ENCODE results near the gene ITPR1.

The ITPR1 gene

DNA sequence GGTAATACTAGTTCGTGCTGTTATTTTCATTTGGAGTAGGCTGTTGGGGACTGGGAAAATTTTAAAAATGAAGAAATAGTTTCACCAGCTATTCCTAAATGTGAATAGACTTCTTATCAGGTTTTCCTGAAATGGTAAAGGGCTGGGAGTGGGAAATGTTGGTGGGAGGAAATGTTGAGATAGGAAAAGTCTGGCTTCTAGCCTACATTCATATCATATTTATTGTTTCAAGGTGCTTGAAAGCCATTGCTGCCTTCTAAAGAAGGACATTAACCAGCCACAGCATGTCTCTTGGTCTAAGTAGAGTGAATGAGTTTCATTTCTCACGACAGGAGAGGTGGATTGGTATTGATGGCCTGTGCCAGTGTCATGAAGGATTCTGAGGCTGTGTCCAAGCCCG, 288.9 kb downstream of the ITPR1 start:
- DNase-seq (ENCODE audit: low spot score) = no peak

- no peak for DNase-seq (ENCODE audit: low spot score)
Measured at GRCh38 chr3:4785551-4785950, 292.4 kb downstream of the ITPR1 start.

- DNase-seq (ENCODE audit: low spot score) = no peak
Measured at GRCh38 chr3:4786431-4786830, 293.3 kb downstream of the ITPR1 start.

DNA sequence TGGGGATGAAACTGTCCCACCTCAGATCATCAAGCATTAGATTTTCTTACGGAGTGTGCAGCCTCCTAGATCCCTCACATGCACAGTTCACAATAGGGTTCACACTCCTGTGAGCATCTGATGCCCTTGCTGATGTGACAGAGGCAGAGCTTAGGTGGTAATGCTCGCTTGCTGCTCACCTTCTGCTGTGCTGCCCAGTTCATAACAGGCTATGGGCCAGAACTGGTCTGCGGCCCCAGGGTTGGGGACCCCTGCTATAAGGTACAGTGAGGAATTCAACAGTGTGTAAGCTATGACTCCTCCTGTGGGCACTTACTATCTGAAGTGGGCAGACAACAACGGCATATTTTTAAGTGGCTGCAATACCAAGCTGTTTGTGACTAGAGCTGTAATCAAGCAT, 298.2 kb downstream of the ITPR1 start:
- no peak for DNase-seq (ENCODE audit: low spot score)

DNA sequence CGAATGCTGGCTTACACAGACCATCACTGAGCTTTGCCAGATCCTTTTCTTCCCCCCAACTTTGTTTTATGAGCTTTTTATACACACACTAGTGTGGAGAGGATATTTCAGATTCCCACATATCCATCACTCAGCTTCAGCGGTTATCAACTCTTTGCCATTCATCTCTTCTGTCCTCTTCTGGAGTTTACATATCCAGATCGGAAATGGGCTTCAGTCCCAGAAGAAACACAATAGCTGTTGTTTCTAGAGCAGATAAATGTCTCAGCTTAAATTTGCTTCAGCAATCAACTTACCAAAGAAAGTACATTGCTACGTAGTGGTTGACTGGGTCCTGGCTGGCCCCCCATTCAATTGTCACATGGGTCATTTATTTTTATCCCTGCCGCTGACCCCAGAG, 300.2 kb downstream of the ITPR1 start:
- DNase-seq (ENCODE audit: low spot score) = no peak

DNA sequence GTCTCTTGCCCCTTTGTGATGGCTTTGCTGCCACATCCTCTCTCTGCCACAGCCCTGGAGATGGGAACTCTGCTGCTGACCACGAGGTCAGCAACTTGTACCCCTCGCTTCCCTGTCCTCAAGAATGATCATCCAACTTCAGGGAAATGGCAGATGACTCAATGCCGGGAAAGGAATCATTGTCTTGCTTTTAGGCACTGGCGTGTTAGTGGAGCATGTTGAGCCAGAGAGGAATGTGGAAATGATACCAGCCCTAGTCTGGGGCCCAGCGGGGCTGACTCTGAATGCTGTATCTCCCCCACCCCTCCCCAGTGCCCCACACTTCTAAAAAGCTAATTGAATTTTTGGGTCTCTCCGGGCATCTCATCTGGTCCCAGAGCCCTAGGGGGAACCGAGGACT, 301.2 kb downstream of the ITPR1 start:
- DNase-seq (ENCODE audit: low spot score) = no peak

- DNase-seq (ENCODE audit: low spot score) = no peak
Measured at GRCh38 chr3:4794798-4795197, 301.6 kb downstream of the ITPR1 start.

- no peak for DNase-seq (ENCODE audit: low spot score)
Measured at GRCh38 chr3:4795905-4796304, 302.8 kb downstream of the ITPR1 start.

- DNase-seq (ENCODE audit: low spot score) = no peak
Measured at GRCh38 chr3:4797201-4797705, 304.1 kb downstream of the ITPR1 start.

DNA sequence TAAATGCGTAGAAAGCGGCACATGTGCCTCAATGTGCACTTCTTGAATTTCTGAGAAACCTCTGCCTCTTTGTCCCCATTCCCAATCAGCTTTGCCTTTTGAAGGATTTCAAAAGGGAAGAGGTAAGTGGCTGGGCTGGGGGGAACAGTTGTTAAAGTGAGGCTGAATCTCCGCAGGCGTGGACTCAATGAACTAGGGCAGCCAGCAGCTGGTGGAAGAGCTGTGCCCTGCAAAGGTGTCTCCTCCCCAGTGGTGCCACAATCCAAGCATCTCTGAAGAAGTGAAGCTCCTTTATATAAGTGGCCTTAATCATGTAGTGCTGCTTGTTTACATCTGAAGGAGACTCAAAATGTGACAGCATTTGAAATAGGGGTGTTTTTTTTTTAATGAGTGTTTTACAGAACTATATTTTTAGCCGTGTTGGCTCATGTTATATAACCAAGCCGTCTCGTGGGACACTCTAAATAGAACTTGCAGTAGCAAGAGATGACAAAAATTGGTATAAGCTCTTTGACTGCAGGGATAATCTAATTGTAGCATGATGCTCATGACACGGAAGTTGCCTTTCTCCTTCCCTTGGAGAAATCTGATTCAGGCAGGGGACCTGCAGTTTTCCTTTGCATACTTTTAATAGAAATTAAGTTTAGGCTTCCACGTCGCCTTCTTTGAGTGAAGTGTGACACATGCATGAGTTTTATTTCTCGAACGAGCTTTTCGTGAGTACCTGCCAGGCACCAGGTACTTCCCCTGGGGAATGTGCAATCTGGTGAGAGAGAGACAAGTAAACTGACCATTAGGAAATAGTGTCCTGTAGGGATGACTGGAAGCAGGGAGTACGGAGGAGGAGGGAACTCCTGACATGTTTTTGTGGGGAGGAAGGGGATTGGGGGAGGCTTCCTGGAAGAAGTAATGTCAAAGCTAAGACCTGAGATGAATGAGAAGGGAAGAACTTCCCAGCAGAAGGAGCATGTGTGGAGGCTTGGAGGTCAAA, 306.4 kb downstream of the ITPR1 start:
- DNase-seq (ENCODE audit: low spot score) = no peak

DNA sequence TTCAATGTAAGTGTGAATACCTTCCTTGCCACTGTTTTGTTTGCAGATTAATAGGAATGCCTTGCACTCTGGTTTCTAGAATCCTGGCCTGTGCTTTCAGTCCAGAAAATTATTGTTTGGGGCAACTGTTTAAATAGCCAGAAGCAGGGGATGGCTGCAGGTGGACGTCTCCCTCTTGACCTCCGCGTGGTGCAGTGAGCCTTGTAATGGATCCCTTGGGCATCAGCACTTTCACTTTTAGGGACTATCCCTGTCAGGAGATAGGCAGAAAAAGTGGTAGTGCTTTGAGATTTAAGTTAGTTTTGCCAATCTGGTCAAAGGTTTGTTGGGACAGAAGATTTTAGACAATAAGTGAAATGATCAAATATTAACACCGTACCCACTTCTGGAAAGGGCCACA, 307.4 kb downstream of the ITPR1 start:
- DNase-seq (ENCODE audit: low spot score) = no peak

DNA sequence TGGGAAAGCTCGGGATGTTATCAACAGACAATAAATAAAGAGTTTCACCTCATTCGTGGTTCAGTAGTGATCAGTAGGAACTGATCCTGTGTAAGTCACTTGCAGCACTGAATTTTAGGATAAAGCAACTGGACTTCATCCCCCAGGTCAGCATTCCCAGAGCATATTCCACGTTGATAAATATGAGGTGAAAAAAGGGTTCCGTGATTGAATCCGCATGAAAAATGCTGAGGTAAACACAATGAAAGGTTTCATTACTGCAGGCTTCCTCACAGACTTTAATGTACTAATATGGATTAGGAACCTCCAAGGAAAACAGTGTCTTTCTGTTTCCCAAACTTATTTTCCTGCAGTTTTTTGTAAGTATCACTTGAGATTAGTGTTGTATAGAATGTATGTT, 308.7 kb downstream of the ITPR1 start:
- no peak for DNase-seq (ENCODE audit: low spot score)

- DNase-seq (ENCODE audit: low spot score) = no peak
Measured at GRCh38 chr3:4802903-4803302, 309.8 kb downstream of the ITPR1 start.

DNA sequence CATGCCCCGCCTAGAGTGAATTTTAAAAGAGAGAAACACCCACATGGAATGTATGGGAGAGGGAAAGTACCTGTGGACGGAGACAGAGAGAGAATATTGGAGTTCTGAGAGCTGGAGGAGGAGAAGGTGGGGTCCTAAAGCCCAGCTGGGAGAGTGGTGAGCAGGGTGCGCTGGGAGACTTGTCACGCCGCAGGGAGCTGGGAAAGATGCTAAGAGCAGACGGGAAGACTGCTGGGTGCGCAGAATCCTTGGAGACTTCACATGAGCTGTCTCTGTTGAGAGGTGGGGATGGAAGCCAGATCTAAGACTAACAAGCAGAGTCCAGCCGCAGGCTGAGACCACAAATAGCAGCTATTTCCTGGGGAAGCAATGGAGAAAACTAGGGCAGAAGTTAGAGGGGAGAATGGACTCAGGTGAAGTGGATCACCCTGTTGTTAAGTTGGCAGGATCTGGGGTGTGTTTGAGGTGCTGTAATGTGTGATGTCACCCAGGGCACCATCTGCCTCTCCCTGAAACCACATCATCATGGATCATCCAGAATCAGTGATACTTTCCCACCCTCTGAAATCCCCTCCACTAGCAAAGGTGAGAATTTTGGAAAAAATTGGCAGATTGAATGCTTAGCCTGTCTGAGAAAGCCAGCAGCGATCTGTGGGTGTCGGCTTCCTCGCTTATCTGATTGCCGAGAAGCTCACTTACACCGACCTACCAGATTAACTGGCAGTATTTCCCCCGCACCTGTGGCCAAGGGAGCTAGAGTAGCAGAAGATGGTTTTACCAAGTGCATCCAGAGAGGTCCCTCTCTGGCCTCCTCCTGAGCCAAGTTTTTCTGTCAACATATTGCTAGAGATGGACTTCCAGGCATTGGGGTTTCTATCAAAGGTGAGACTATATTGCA, 311.3 kb downstream of the ITPR1 start:
- DNase-seq (ENCODE audit: low spot score) = no peak

- DNase-seq (ENCODE audit: low spot score) = no peak
Measured at GRCh38 chr3:4805662-4806061, 312.5 kb downstream of the ITPR1 start.

GRCh38 chr3:4806535-4807108, 313.5 kb downstream of the ITPR1 start:
- DNase-seq (ENCODE audit: low spot score) = no peak

DNA sequence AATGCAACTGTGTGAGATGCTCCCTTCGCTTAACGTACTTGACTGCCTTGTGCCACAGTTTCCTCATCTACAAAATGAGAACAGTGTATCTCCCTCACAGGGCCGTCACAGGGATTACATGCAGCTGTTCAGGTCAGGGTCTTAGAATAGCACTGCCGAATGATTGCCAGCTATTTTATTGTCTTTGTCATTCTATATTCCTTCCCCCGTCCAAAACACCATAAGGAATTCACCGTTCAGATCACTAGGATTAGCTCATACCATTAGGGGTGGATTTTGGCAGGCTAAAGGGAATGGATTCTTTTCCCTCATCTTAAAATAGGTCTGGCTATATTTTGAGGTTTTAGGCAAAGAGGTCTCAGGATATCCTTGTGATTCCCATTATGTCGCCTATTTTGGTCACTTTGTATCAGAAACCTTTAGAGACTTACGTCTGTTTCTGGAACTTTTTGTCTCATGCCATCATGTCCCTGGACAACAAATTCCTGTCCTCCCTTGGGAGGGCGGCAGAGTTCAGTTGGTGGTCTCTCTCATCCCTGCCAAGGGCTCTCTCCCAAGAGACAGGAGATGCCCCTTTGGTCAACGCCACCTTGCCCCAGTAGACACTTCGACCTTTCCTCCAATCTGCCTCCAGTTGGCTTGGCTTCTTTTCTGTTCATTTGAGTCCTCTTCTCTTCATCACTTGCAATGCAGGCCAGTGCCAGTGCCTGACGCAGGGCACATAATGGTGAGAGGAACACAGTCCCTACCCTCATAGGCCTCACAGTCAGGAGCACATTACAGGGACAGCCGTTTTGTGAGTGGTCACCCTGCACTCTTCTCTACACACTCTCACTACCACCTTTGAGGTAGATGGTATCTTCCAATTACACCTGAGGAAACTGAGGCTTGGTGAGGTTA, 314.5 kb downstream of the ITPR1 start:
- DNase-seq (ENCODE audit: low spot score) = no peak

- DNase-seq (ENCODE audit: low spot score) = no peak
Measured at GRCh38 chr3:4808637-4809036, 315.5 kb downstream of the ITPR1 start.

DNA sequence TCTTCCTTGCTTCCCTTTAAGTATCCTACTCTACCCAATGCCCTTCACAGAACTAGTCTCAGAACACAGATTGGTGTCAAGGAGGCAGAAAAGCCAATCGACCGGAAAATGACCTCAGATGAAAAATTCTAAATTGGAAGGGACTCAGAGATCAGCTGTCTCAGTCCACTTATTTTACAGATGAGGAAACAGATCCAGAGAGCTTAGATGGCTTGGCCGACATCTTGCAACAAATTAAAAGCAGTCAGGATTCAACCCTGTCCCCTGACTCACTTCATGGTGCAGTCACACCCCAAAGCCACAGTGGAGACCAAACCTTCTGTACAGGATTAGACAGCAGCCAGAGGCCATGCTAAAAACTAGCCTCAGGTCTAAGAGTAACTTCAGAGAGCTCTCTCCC, 316.8 kb downstream of the ITPR1 start:
- DNase-seq (ENCODE audit: low spot score) = no peak

DNA sequence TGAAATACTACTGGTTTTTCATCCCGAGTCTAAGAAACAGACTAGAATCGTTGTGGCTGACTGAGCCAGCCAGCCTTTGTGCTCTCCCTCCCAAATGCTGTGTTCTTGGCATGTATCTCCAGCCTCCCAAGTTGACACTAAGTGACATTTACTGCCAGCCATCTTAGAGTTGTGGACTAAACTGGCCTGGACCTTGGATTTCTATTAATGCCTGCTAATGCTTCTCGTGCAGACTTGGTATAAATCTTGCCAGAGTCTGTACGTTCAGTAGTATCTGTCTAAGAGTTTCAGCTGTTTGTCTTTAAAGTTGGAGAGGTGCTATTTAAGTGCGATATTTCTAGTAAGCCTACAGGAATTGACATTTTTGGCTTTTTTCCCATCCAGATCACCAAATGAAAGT, 319.4 kb downstream of the ITPR1 start:
- no peak for DNase-seq (ENCODE audit: low spot score)

- DNase-seq (ENCODE audit: low spot score) = no peak
Measured at GRCh38 chr3:4813909-4814304, 320.8 kb downstream of the ITPR1 start.

Measured in cerebellar cortex (tissue), 1 donor.